CD4-positive, alpha-beta T cell treated with Interleukin-6 at 100 ng/mL for 8 hours (primary cell): ENCODE measurements around the gene ABL1.
"Not testable (repeated sequence)": the region's sequence is repeated elsewhere in the genome, so short reads cannot be mapped to it uniquely, and the experiment has no call there.

Experiments
- DNase-seq: peaks from one replicate; pipeline ENCODE4 v3.0.0-alpha.2; 2020; ENCODE audit warnings: mixed read lengths, low spot score

The ABL1 gene

DNA sequence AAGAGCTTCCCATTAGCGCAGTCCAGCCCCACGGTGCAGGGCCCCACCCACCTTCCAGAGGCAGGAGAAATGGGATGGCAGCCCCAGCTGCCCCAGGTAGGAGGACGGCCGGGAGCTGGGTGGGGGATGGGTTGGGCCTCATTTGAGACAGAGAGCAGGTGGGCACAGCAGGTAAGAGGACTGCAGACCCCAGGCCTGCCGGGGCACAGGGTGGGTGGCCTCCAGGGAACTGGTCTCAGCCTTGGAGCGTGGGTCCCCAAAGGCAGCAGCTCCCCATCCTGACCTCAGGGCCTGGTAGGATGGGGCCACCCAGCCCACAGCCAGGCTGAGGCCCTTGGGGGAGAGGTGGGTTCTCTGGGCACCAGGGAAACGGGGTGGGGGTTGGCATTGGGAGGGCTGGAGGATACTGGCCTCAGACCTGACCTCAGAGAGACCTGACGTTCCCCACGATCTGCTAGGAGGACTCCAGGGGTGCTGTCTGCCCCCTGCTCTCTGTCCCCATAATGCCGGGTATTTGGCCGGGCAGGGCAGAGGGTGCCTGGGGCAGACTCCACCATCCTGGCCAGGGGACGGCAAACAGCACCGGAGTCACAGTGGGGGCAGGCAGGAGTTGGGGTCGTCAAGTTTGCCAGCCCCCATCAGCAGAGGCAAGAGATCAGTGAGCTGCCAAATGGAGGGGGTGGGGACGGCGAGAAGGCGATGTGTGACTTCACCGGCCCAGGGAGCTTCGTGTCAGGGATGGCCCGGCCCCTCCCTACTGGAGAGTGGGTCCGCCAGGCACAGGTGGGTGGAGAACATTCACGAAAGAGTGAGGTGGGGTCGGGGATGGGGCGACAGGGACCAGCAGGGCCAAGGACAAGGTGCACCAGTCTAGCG, 68.4 kb downstream of the ABL1 start:
- no peak for DNase-seq

DNA sequence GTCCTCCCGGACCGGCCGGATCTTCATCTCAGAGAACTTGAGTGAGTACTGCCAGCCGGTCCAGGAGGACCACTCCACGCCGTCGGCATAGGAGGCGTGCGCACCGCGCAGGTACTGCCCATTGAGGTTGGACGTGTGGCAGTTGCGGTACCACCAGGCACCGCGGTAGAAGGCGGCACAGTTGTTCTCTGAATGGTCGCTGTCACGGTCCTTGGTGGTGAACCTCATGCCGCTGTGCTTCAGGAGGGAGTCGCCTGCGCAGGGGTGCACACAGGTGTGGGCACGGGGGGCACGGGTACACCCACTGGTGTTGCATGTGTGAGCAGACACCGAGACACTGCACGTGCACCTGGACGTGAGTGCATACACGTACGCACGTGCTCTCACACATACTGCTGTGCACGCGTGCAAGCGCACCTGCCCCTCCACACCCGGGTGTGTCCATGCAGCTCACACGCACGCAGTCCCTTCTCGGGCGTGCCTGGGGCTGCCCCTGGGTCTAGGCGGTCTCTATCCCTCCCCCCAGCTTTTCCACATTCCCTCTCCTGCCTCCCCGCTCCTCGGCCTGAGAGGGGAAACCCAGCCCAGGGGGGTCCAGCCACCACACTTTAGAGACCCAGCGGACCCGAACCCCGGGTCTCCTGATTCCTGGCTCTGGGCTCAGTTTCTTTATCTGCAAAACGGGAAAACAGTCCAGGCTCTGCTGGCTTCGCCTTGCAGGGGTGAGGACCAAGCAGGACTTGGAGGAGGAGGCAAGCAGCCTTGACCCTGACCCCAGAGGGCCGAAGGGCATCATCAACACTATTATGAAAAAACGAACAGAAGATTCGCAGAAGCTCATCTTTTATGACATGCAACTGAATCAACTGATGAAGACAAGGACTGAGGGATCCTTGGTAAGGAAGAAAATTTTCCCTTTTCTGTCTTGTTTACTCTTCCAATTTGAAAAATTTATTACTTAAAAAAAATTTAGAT, 69.3 kb downstream of the ABL1 start:
- DNase-seq, result no peak

DNA sequence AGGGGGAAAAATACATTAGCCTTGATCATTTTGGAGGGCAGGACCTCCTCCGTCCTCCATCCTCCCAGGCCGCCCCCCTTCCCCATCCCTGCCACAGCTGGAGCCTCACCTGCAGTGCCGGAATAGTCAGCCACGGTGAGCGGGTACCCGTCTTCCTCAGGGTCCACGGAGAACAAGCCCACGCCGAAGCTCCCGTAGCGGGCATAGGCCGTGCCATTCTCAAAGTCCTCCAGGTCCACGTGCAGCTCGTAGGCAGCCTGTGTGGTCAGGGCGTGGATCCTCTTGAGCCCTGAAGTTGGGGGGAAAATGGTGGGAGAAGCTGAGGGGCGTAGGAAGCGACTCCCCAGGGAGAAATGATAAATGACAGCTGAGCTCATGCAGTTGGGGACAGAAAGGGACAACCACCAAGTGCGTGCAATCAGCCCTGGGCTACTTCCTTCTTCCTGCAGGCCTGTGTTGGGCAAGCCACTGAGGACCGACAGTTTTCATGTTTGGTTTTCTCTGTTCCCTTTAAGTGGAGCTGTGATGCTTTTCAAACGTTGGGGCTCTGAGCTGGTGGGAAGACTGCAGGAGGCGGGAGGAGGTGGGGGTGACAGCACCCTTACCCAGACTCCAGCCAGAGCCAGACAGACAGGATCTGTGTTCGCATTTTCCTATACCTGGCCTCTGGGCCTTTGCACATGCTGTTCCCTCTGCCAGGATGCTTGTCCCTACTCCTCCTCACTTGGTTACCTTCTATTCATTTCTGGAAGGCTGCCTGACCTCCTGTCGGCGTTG, 70.3 kb downstream of the ABL1 start:
- no peak for DNase-seq

DNA sequence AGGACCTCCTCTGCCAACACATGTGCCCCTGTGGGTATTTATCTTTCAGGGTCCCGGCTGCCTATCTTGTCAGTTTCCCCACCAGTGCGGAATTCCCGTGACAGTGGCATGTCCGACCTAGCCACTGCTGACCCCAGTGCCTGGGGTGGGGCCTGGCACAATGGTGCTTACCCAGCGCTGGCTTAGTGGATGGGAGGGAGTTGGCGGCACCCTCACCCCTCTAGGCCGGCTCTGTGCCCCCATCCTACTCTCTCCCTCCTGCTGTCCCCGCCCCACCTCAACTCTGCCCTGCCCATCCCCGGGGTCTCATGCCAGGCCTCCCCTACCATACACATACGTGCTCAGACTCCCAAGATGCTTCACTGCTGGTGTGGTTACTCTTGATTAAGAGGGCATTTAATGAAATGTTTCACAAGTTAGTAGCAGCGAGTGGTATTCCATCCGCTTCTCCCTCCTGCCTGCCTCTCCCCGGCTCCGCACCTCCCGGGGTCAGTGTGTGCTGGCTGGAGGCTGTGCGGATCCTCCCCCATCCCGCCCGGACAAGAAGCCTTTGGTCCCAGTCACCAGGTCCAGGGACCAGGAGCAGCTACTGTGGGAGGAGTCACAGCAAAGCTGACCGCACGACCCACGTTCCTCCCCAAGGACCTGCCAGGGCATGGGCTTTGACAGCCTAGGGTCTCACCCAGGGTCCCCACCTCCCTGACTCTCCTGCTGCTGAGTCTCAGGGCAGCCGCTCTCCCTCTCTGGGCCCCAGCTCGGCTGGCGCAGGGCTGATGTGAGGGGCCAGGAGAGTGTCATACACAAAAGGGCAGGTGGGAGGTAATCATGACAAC, 71.1 kb downstream of the ABL1 start:
- no peak for DNase-seq

DNA sequence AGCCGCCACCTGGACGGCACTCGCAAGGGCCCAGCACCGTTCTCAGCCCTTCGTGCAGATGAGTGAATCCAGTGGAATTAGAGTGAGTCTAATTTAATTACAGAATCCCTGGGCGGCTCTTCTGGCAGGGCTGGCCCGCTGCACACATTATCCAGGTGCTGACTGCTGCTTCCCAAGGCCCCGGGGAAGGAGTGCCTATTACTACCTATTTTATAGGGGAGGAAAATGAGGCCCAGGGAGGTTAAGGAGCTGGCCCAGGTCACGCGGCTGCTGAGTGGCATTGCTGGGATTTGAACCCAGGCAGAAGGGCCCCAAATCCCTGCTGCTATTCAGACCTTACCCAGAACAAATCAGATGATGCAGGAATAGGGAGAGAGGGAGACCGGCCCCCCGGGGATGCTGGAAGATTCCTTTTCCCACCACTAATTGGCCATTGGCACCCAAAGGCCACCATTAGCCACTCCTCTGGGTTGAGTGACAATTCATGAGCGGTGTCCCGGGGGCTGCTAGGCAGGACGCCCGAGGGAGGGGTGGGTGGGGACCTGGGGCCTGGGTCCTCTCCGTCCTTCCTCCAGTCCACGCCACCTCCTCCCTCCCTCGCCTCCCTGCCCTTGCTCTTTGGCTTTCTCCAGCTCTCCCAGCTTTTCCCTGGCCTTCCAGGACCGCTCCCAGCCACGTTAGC, 71.8 kb downstream of the ABL1 start:
- no peak for DNase-seq

DNA sequence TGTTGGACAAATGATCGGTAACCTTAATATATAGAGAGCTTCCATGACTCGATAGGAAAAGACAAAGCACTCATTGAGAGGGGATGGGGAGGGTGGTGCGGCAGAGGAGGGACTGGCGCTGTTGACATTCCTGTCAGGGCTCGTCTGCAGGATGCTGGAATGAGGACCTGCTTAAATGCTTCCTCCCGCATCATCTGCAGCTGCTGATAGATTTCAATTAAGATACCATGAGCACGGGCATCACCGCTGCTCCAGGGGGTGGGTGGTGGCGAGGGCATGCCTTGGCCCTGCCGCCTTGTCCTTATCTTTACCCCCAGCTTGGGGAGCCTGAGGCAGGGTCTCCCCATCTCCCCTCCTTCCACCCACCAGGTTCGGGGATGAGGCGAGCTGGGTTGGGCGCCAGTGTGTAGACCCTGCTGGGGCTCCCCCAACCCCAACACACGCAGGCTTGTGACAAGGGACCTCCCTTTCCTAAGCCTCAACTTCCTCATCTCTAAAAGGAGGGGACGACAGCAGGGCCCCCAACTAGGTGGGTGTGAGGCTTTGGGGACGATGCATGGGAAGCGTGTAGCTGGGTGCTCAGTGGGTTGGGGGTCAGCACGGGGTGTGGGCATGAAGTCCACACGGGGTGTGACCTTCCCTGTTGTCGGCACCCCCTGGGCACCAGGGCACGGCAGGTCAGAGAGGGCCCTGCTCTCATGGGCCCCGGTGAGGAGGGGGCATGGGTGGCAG, 73.3 kb downstream of the ABL1 start:
- DNase-seq, result no peak

DNA sequence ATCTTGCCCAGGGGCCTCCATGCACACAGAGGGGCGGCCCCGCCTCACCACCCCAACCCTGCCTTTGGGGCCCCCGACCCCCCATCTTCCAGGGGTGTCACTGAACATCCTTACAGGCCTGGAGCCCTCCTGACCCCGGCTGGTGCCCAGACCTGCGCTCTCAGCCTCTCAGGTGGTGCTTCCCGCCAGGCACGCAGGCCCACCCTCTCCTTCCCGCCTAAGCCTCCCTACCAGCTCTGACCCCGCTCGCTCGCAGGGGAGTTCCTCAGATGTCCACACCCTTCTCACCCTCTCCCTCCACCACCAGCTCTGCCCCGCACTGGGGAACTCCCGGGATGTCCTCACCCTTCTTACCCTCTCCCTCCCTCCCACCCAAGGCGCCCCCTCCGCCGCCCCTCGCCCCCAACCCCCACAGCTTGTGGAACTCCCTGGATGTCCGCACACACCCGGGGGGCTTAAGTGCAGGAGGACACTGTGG, 73.9 kb downstream of the ABL1 start:
- no peak for DNase-seq

DNA sequence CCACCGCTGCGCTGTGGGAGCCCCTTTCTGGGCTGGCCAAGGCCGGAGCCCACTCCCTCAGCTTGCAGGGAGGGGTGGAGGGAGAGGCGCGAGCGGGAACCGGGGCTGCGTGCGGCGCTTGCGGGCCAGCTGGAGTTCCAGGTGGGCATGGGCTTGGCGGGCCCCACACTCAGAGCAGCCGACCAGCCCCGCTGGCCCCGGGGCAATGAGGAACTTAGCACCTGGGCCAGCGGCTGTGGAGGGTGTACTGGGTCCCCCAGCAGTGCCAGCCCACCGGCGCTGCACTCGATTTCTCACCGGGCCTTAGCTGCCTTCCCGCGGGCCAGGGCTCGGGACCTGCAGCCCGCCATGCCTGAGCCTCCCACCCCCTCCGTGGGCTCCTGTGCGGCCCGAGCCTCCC, 75.0 kb downstream of the ABL1 start:
- not testable (repeated sequence) for DNase-seq

DNA sequence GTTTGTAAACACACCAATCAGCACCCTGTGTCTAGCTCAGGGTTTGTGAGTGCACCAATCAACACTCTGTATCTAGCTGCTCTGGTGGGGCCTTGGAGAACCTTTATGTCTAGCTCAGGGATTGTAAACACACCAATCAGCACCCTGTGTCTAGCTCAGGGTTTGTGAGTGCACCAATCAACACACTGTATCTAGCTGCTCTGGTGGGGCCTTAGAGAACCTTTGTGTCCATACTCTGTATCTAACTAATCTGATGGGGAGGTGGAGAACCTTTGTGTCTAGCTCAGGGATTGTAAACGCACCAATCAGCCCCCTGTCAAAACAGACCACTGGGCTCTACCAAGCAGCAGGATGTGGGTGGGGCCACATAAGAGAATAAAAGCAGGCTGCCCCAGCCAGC, 75.6 kb downstream of the ABL1 start:
- DNase-seq, result not testable (repeated sequence)

DNA sequence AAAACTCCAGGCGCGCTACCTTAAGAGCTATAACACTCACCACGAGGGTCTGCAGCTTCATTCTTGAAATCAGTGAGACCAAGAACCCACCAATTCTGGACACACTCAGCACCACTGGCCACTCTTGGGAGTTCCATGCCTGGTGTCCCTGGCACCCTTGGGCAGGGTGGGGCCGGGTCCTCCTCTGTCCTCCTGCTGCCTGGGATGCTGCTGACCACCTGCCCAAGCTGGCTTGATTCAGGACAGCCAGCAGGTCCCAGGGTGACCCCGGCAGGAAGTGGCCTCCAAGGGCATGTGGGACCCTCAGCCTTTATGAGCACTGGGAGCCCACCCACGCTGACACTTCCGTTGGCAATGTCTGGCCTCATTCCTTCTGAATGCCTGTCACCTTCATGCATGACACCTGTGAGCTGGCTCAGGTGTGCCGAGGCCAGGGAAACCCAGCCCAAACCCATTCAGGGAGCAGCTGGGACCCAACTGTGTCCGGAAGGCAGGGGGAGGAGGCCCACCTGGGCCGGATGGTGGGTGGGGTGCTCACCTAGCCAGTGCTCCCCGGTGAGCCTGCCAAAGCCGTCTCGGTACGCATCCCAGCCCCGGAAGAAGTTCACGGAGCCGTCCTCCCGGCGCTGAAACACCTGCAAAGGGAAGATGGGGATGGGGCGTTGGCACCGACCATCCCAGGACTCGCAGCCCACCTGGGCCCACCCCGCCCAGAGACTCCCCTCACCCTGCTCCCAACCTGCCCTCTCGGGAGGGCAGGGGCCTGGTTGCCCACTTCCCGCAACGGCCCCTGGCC, 76.4 kb downstream of the ABL1 start:
- DNase-seq, result no peak

DNA sequence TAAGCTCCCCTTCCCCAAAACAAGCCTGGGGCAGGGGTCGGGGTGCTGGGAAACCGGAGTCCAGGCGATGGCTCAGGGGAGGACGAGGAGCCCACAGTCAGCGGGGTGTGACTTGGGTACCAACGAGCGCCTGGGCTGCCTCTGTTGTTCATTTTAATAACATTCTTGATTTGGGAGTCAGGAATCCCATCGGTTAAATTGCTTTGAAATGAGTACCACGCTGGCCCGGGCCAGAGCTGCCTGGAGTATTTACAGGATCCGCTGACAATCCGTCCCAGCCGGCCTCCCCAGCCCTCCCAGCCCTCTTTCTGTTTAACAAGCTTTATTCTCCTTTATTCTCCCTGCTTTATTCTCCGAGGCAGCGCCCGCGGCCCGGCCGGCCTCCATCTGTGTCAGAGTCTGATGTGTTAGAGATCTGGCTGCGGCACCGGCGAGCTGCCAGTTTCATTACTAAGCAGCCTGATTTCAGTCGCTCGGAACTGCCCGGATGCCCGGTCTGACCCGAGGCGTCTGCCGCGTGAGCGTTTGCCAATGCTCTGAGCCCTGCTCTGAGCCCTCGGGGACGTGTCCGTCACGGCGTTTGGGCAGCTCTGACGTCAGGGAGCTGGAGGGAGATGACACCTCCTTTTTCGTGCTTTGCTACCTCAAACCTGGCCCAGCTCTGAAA, 78.0 kb downstream of the ABL1 start:
- no peak for DNase-seq

DNA sequence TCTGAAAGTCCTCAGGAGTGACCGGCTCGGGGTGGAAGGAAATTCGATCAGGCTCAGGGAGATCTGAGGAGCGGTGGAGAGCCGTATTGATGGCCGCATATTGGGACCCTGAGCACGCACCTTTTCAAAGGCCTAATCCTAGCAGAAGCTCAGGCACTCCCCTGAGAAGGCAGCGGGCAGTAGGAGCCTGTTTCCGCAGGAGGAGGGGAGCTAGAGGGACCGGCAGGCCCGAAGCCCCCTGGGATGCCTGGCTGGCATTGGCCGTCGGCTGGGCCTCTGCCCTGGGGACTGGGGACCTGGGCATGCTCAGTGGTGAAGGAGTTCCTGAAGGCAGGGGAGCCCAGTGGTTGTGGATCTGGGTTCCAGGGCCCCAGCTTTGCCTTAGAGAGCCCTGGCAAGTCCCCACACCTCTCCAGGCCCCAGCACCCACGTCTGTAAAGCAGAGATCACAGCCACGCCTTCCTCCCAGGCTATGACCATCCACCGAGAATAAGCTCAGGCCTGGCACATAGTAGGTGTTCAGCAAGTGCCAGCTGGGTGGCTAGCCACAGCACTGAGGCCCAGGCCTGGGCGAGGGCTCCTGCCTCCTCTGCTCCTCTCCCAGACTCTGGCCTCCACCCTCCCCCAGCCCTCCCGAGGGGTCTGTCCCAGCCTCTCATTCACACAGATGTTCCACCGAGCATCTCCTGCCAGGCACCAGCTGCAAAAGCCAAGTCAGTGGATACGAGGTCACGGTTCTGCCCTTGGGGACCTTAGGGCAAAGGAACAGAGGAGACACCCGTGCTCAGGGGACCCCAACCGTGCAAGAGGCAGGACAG, 78.8 kb downstream of the ABL1 start:
- DNase-seq, result no peak

DNA sequence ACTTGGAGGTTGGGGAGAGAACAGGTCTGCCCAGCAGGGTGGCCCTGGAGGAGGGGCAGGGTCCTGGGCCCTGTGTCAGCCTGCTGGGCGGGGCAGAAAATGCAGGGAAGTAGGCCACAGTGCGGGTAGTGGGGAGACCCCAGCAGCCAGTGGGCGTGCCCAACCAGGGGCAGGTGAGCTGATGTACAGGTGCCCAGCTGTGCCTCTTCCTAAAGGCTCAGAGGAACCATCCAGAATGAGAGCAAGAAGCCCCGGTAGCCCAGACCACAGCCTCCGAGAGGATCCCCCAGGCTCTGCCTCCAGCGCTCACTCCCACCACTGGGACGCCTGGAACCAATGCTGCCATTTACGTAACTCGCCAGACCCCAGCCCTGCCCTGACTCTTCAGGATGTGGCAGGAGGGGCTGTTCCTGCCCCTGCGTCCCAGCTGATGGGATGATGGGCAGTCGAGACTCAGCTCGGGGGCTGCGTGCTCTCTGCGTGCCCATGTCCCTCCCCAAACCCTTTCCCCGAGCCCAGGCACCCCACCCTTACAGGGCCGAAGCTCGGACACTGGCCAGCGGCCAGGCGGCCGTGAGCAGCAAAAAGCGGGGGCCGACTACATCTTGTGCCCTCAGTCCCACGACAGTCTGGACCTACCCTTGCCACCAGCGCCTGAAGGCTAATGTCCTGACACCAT, 79.5 kb downstream of the ABL1 start:
- DNase-seq, result no peak

DNA sequence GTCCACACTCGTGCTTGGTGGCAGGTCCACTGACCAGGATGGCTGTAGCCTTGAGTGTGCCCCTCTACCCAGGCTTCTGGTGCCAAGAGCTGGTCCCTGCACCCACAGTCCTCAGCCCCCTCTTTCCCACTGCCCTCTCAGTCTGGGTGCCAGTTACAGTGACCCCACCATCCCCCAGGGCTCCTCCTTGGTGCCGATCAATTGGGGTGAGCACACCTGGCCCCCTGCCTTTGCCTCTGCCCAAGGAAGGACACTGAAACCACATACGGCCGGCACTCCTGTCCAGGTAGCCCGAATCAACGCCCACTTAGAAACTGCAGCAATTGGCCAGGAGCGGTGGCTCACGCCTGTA, 80.0 kb downstream of the ABL1 start:
- DNase-seq, result no peak

DNA sequence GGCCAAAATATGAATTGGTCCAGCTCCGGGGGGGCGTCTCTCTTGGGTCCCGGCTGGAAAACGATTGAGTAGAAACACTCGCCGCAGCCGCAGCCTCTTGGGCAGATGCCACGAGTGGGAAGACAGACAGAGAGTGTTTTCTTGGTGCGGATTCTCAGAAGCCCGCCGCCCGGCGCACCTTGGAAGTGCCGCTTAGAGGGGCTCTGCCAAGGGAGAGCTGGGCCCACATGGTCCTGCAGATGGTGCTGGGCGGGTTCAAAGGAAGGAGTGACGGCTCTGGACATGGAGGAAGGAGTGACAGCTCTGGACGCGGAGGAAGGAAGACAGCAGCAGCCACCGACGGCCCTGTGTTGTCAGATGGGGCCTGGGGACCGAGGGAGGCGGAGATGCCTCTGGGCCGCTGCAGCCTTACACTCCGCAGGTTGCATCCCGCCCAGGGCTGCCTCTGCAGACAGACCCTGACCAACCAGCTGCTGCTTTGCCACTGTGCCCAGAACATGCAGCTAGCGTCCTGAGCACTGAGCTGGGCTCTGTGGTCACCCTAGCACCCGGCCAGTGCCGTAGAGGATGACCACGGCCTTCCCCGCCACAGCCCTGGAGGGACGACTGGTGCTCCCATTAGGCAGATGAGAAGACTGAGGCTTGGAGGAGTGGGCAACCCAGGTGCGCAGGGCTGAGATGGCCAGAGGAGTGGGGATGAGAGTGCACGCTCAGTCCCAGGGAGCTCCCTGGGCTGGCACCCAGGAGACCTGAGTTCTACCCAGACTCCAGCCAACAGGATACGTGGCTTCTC, 82.3 kb downstream of the ABL1 start:
- DNase-seq, result no peak
